ENCODE results near the gene MRRF. TPM values are rescaled to one million over a fixed set of nuclear protein-coding genes. Genes with fewer than 3 reads are reported as not detected.

The MRRF gene
- total RNA-seq, 1 experiment from 2014 or later = 42.3 TPM

DNA sequence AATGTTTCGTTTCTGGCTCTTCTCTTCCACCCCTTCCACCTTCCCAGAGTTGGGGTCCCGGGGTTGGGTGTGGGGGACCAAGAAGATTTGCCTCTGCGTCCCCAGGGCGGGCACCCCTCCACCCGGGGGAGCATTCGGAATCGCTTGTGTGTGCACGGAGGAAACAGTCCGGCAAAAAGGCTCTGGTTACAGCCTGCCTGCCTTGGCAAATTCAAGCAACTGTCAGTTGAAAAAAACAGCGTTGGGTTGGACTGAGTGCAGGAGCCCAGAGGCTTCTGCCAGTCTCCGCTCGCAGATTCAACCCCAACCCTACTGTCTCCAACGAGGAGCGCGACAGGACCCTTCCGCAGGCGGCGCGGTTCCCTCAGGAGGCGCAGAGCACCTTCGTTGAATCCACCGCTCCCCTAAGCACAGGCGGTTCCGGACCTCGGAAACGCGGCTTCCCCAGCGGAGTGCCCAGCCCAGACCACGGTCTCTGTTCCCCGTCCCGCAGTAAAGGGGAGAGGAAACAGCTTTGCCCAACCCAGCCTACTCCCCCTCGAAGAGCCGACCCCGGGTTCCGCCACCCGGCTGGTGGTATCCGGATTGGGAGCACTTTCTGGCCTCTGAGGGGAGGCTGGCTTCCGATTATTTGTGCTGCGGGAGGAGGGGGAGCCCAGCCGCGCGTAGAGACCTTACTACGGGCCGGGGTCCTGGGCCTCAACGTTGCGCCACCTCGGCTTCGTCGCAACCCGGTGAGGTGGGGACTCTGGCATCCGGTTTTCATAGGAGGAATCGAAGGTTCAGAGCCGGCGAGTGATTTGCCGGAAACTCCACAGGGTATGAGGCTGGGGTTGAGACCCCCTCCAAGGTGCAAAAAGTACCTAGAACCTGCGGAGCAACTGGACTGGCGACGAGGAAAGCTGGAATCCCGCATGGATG is 45.5 kb upstream of the MRRF start (continued):
- peak; percentile 8; the same call in 1 of the 2 replicates for TF ChIP-seq KAT7 (CRISPR knock-in tag; IDR thresholded peaks at IDR 0.05; ENCODE audit: borderline replicate concordance)
- TF ChIP-seq ZNF423 (CRISPR knock-in tag; IDR thresholded peaks at IDR 0.05) = no peak
- TF ChIP-seq NFE2L1 (CRISPR knock-in tag; IDR thresholded peaks at IDR 0.05) = no peak
- peak; percentile 86 for TF ChIP-seq ZNF263 (CRISPR knock-in tag; IDR thresholded peaks at IDR 0.05; ENCODE audit: low read depth)
- TF ChIP-seq, protein P1, sequence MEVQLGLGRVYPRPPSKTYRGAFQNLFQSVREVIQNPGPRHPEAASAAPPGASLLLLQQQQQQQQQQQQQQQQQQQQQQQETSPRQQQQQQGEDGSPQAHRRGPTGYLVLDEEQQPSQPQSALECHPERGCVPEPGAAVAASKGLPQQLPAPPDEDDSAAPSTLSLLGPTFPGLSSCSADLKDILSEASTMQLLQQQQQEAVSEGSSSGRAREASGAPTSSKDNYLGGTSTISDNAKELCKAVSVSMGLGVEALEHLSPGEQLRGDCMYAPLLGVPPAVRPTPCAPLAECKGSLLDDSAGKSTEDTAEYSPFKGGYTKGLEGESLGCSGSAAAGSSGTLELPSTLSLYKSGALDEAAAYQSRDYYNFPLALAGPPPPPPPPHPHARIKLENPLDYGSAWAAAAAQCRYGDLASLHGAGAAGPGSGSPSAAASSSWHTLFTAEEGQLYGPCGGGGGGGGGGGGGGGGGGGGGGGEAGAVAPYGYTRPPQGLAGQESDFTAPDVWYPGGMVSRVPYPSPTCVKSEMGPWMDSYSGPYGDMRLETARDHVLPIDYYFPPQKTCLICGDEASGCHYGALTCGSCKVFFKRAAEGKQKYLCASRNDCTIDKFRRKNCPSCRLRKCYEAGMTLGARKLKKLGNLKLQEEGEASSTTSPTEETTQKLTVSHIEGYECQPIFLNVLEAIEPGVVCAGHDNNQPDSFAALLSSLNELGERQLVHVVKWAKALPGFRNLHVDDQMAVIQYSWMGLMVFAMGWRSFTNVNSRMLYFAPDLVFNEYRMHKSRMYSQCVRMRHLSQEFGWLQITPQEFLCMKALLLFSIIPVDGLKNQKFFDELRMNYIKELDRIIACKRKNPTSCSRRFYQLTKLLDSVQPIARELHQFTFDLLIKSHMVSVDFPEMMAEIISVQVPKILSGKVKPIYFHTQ (CRISPR knock-in tag; IDR thresholded peaks at IDR 0.05) = no peak
- TF ChIP-seq ZNF121 (CRISPR knock-in tag; IDR thresholded peaks at IDR 0.05) = no peak
- TF ChIP-seq FOXP1 (CRISPR knock-in tag; IDR thresholded peaks at IDR 0.05; ENCODE audit: borderline replicate concordance) = no peak
- TF ChIP-seq CBFB (CRISPR knock-in tag; IDR thresholded peaks at IDR 0.05; ENCODE audit: low read depth) = no peak
- TF ChIP-seq, protein P2, sequence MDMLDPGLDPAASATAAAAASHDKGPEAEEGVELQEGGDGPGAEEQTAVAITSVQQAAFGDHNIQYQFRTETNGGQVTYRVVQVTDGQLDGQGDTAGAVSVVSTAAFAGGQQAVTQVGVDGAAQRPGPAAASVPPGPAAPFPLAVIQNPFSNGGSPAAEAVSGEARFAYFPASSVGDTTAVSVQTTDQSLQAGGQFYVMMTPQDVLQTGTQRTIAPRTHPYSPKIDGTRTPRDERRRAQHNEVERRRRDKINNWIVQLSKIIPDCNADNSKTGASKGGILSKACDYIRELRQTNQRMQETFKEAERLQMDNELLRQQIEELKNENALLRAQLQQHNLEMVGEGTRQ (CRISPR knock-in tag; IDR thresholded peaks at IDR 0.05) = no peak

DNA sequence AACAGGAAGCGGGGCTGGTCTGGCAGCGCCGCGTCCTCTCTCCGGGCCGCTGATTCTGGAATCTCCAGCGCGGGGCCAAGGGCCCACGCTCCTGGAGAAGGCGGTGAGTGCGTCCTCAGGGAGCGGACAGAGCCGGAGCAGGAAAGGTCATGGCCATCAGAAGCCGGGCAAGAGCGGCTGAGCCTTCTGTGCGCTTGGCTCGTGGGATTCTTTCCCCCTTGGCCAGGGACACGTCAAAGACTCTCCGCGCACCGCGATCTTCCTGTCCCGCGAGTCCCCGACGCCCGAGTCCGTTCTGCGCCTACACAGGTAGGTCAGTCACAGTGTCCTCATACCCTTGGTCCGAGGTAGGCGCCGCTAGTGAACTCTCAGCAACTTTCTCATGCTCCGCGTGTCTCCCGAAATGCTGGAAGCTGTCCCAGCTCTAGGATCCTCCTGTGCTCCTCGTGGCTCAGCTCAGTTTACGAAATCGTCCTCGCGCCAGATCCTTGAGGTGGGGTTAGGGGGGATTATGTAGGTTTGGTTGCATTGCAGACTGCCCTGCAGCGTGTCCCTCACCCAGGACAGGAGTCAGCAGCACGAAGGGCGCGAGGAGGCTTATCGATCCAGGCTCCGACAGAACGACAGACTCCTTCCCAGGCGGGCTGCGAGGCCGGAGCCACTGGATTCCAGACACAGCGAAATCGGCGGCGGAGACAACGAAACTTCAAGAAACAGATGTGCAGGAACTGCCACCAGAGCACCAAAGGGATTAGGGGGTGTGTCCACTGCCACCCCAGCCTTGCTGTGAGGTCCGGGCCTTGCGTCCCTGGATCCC is 44.6 kb upstream of the MRRF start:
- ATAC-seq (peak; percentile 2), DNase-seq (ENCODE audit: low spot score) (peak; percentile 34)
- Mint-ChIP-seq H3K4me3 (peak overlapping the region; percentile 64), H3K4me1 (peaks cover 52% of the 10 kb centered on the region), H3K27ac (no peak overlapping the region), H3K9me3 (no peaks in the 10 kb centered on the region), H3K36me3 (peaks cover 7% of the 10 kb centered on the region; the same call in 1 of the 2 replicates), H3K27me3 (ENCODE audit: low read depth) (peaks cover 100% of the 10 kb centered on the region)
- POLR2A ChIA-PET = no interaction called here
- CTCF ChIA-PET = interaction anchor here (1.0 to 1.1 kb wide), 2 partner anchors 92 to 95 kb away, joined by 3 to 4 read pairs; no protein-coding TSS in a partner anchor
- TF ChIP-seq TEAD4 (CRISPR knock-in tag; IDR thresholded peaks at IDR 0.05) = no peak
- TF ChIP-seq, protein P3, sequence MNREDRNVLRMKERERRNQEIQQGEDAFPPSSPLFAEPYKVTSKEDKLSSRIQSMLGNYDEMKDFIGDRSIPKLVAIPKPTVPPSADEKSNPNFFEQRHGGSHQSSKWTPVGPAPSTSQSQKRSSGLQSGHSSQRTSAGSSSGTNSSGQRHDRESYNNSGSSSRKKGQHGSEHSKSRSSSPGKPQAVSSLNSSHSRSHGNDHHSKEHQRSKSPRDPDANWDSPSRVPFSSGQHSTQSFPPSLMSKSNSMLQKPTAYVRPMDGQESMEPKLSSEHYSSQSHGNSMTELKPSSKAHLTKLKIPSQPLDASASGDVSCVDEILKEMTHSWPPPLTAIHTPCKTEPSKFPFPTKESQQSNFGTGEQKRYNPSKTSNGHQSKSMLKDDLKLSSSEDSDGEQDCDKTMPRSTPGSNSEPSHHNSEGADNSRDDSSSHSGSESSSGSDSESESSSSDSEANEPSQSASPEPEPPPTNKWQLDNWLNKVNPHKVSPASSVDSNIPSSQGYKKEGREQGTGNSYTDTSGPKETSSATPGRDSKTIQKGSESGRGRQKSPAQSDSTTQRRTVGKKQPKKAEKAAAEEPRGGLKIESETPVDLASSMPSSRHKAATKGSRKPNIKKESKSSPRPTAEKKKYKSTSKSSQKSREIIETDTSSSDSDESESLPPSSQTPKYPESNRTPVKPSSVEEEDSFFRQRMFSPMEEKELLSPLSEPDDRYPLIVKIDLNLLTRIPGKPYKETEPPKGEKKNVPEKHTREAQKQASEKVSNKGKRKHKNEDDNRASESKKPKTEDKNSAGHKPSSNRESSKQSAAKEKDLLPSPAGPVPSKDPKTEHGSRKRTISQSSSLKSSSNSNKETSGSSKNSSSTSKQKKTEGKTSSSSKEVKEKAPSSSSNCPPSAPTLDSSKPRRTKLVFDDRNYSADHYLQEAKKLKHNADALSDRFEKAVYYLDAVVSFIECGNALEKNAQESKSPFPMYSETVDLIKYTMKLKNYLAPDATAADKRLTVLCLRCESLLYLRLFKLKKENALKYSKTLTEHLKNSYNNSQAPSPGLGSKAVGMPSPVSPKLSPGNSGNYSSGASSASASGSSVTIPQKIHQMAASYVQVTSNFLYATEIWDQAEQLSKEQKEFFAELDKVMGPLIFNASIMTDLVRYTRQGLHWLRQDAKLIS (CRISPR knock-in tag; IDR thresholded peaks at IDR 0.05; ENCODE audit: borderline replicate concordance) = no peak
- TF ChIP-seq, protein P4, sequence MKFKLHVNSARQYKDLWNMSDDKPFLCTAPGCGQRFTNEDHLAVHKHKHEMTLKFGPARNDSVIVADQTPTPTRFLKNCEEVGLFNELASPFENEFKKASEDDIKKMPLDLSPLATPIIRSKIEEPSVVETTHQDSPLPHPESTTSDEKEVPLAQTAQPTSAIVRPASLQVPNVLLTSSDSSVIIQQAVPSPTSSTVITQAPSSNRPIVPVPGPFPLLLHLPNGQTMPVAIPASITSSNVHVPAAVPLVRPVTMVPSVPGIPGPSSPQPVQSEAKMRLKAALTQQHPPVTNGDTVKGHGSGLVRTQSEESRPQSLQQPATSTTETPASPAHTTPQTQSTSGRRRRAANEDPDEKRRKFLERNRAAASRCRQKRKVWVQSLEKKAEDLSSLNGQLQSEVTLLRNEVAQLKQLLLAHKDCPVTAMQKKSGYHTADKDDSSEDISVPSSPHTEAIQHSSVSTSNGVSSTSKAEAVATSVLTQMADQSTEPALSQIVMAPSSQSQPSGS (CRISPR knock-in tag; IDR thresholded peaks at IDR 0.05; ENCODE audit: borderline replicate concordance, low read depth) = no peak
- TF ChIP-seq, protein P5, sequence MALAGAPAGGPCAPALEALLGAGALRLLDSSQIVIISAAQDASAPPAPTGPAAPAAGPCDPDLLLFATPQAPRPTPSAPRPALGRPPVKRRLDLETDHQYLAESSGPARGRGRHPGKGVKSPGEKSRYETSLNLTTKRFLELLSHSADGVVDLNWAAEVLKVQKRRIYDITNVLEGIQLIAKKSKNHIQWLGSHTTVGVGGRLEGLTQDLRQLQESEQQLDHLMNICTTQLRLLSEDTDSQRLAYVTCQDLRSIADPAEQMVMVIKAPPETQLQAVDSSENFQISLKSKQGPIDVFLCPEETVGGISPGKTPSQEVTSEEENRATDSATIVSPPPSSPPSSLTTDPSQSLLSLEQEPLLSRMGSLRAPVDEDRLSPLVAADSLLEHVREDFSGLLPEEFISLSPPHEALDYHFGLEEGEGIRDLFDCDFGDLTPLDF (CRISPR knock-in tag; IDR thresholded peaks at IDR 0.05) = no peak
- TF ChIP-seq, protein P6, sequence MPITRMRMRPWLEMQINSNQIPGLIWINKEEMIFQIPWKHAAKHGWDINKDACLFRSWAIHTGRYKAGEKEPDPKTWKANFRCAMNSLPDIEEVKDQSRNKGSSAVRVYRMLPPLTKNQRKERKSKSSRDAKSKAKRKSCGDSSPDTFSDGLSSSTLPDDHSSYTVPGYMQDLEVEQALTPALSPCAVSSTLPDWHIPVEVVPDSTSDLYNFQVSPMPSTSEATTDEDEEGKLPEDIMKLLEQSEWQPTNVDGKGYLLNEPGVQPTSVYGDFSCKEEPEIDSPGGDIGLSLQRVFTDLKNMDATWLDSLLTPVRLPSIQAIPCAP (CRISPR knock-in tag; IDR thresholded peaks at IDR 0.05) = no peak
- no peak for TF ChIP-seq NFE2L1 (CRISPR knock-in tag; IDR thresholded peaks at IDR 0.05)
- TF ChIP-seq MYBL2 (CRISPR knock-in tag; IDR thresholded peaks at IDR 0.05) = no peak
- TF ChIP-seq OVOL2 (CRISPR knock-in tag; IDR thresholded peaks at IDR 0.05; ENCODE audit: borderline replicate concordance) = no peak
- TF ChIP-seq MXD4 (CRISPR knock-in tag; IDR thresholded peaks at IDR 0.05; ENCODE audit: borderline replicate concordance) = no peak
